Ishikawa (cell line): ENCODE results near the gene ZNF546.

ENCODE experiments used
- CEBPB ChIP-seq: IDR thresholded peaks from 2 replicates; pipeline ENCODE4 v1.6.1; 2012
- CREB1 ChIP-seq: IDR thresholded peaks from 2 replicates; pipeline ENCODE4 v1.6.1; 2012; ENCODE audit warnings: low read depth
- EGR1 ChIP-seq: IDR thresholded peaks from 2 replicates; pipeline ENCODE4 v1.6.1; 2012
- EP300 ChIP-seq: IDR thresholded peaks from 2 replicates; pipeline ENCODE4 v1.6.1; 2012; ENCODE audit warnings: borderline replicate concordance
- FOXM1 ChIP-seq: IDR thresholded peaks from 2 replicates; pipeline ENCODE4 v1.6.1; 2012; ENCODE audit warnings: low read depth, borderline replicate concordance
- MAX ChIP-seq: IDR thresholded peaks from 2 replicates; pipeline ENCODE4 v1.6.1; 2012
- NFIC ChIP-seq: IDR thresholded peaks from 2 replicates; pipeline ENCODE4 v1.6.1; 2012
- RAD21 ChIP-seq: IDR thresholded peaks from 2 replicates; pipeline ENCODE4 v1.6.1; 2012; ENCODE audit warnings: low read depth
- REST ChIP-seq: IDR thresholded peaks from 2 replicates; pipeline ENCODE4 v1.6.1; 2012; ENCODE audit warnings: low read depth, mild to moderate bottlenecking
- TAF1 ChIP-seq: IDR thresholded peaks from 2 replicates; pipeline ENCODE4 v1.6.1; 2012; ENCODE audit warnings: low read depth, mild to moderate bottlenecking
- TCF12 ChIP-seq: IDR thresholded peaks from 2 replicates; pipeline ENCODE4 v1.6.1; 2012; ENCODE audit warnings: low read depth
- TEAD4 ChIP-seq: IDR thresholded peaks from 2 replicates; pipeline ENCODE4 v1.6.1; 2012
- USF1 ChIP-seq: IDR thresholded peaks from 2 replicates; pipeline ENCODE4 v1.6.1; 2012
- YY1 ChIP-seq: IDR thresholded peaks from 2 replicates; pipeline ENCODE4 v1.6.1; 2012; ENCODE audit warnings: low read depth
- ZBTB7A ChIP-seq: IDR thresholded peaks from 2 replicates; pipeline ENCODE4 v1.6.1; 2012; ENCODE audit warnings: low read depth

The ZNF546 gene

GRCh38 chr19:39996811-39997637, at the start of gene ZNF546:
Gene ZNF546, plus strand, starts transcription at chr19:39997060. Its CDS starts 1,267 bp downstream, at chr19:39998327.
- TF ChIP-seq NFIC (no peak), TAF1 (peak; percentile 82), ZBTB7A (0 out of 2 replicates have a peak, but pooled peaks have one; percentile 14), FOXM1 (no peak), TCF12 (peak; percentile 42), USF1 (no peak), CREB1 (no peak; the same call in 1 of the 2 replicates), REST (no peak), YY1 (peak; percentile 73)

- no peak for TF ChIP-seq EP300
- TF ChIP-seq YY1, result no peak
- no peak for TF ChIP-seq TEAD4
- no peak for TF ChIP-seq MAX
- TF ChIP-seq NFIC, result no peak
- TF ChIP-seq CEBPB, result no peak
- TF ChIP-seq TAF1, result no peak
- TF ChIP-seq CREB1, result no peak
- TF ChIP-seq TCF12, result no peak
- no peak for TF ChIP-seq EGR1
- no peak for TF ChIP-seq REST
Observed at GRCh38 chr19:39949026-39949747, 47.7 kb upstream of the ZNF546 start.

GRCh38 chr19:39951065-39951650, 45.7 kb upstream of the ZNF546 start:
- no peak for TF ChIP-seq MAX
- no peak for TF ChIP-seq TCF12
- TF ChIP-seq USF1, result no peak
- TF ChIP-seq EGR1, result no peak
- no peak for TF ChIP-seq TEAD4
- no peak for TF ChIP-seq CREB1
- TF ChIP-seq YY1, result no peak
- TF ChIP-seq RAD21, result no peak
- no peak for TF ChIP-seq CEBPB
- no peak for TF ChIP-seq EP300
- no peak for TF ChIP-seq ZBTB7A
- no peak for TF ChIP-seq NFIC

- TF ChIP-seq TEAD4 (no peak), ZBTB7A (no peak)
Observed at GRCh38 chr19:39951686-39952085, 45.2 kb upstream of the ZNF546 start.

- TF ChIP-seq YY1, result no peak
- no peak for TF ChIP-seq TCF12
- TF ChIP-seq ZBTB7A, result no peak
- TF ChIP-seq TEAD4, result no peak
- TF ChIP-seq USF1, result no peak
- TF ChIP-seq NFIC, result no peak
- no peak for TF ChIP-seq MAX
- TF ChIP-seq EGR1, result no peak
- TF ChIP-seq FOXM1, result no peak
- no peak for TF ChIP-seq CEBPB
- TF ChIP-seq CREB1, result no peak
- no peak for TF ChIP-seq REST
- TF ChIP-seq RAD21, result no peak
- no peak for TF ChIP-seq EP300
- TF ChIP-seq TAF1, result no peak
Observed at GRCh38 chr19:39953915-39954314, 42.9 kb upstream of the ZNF546 start.
